Glomerular visceral epithelial cell (primary cell): Measurements from ENCODE around the gene REPIN1.
"Not testable (repeated sequence)": the region's sequence is repeated elsewhere in the genome, so short reads cannot be mapped to it uniquely, and the experiment has no call there.

ENCODE experiments used
- DNase-seq: peaks from one replicate; pipeline ENCODE4 v3.0.0-alpha.2; 2016; ENCODE audit errors: extremely low spot score

Gene REPIN1

GRCh38 chr7:150375662-150376521 lies 7.3 kb downstream of the REPIN1 start:
- DNase-seq = no peak

- no peak for DNase-seq
These were observed 7.9 kb downstream of the REPIN1 start for GRCh38 chr7:150376560-150376959.

DNA sequence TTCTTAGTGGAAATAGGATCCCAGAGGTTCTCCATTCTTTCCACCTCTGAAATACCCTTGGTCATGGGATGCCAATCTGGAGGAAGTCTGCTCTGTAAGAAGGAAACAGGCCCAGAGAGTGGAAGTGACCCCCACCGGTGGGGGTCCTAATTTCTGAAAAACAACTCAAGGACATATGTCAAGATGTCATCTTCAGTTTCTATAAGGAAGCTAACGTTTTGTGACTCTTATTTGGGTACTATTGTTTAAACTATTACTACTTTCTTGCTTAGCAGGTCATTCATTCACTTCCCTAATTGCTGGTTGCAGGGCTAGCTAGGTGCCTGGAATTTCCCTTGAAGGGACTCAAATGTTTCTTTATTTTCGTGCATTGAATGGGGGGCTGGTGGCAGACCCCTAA lies 8.6 kb downstream of the REPIN1 start:
- no peak for DNase-seq

DNA sequence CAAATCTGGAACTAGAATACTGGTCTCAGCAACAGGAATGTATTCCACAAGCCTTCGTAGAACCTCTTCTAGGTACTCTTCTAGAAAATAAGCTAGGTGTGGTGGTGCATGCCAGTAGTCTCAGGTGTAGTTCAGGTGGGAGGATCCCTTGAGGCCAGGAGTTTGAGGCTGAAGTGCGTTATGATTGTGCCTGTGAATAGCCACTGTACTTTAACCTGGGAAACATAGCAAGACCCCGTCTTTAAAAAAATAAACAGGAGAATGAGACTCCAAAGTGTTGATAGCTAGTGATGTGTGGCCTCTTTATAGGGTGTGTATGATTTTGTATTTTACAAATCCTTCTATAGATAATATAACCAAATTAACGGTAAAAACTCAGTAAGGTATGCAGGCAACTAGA lies 9.0 kb downstream of the REPIN1 start:
- no peak for DNase-seq

- peak; percentile 91 for DNase-seq
These were observed 9.7 kb downstream of the REPIN1 start for GRCh38 chr7:150378115-150378852.

GRCh38 chr7:150378853-150379440 lies 10.3 kb downstream of the REPIN1 start, which contains the start of gene ZNF775:
Gene ZNF775, plus strand, starts transcription at chr7:150379330. Its CDS starts 9,141 bp downstream, at chr7:150388471.
- DNase-seq = peak; percentile 96

GRCh38 chr7:150379441-150380379 lies 11.1 kb downstream of the REPIN1 start:
- DNase-seq = peak; percentile 36

DNA sequence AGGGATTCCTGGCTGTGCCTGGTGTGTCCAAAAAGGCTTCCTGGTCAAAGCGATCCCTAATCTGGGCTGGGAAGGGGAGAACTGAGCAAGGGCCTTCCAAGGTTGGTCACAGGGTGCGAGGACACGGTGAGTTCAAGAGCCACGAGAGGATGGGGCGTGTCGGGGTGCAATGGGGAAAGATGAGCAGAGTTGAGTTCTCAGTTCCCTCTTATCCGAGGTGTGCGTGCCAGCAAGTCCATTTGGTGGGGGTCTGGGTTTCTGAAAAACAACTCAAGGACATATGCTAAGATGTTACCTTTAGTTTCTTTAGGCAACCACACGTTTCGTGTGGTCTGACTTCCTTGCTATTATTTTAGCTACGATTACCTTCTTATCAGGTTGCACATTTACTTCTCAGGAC lies 11.8 kb downstream of the REPIN1 start:
- DNase-seq = no peak

DNA sequence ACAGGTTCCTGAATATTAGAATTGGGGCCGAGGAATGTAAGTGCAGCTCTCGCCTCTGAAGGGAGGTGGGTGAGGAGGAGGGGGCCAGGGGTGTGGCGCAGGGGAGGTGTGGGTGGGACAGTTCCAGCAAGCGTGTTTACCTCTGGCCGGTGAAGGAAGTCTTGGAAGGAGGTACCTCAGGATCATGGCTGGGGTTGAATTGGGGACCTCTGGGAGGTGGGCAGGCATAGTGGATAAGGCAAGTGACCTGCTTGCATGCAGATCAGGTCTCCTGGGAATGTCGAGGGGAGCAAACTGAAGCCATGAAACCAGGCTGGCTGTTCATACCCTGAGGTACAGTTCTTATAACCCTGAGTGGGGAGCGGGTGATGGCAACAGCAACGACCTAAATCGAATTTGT lies 12.5 kb downstream of the REPIN1 start:
- no peak for DNase-seq

DNA sequence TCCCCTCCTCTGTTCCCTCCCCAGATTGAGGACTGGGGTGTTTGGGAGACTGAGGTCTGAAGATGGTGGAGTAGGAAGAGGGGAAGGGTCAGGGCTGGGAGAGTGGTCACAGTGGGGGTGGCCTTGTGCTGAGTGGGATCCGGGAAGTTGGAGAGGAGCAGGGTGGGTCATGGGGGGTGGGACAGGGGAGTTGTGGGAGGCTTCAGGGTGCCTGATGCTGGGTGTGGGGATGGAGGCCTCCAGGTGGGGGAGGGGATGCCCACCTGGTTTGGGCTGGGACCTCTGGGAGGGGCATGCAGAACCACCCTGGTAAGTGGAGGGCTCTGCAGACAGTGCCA lies 13.1 kb downstream of the REPIN1 start:
- DNase-seq = no peak

DNA sequence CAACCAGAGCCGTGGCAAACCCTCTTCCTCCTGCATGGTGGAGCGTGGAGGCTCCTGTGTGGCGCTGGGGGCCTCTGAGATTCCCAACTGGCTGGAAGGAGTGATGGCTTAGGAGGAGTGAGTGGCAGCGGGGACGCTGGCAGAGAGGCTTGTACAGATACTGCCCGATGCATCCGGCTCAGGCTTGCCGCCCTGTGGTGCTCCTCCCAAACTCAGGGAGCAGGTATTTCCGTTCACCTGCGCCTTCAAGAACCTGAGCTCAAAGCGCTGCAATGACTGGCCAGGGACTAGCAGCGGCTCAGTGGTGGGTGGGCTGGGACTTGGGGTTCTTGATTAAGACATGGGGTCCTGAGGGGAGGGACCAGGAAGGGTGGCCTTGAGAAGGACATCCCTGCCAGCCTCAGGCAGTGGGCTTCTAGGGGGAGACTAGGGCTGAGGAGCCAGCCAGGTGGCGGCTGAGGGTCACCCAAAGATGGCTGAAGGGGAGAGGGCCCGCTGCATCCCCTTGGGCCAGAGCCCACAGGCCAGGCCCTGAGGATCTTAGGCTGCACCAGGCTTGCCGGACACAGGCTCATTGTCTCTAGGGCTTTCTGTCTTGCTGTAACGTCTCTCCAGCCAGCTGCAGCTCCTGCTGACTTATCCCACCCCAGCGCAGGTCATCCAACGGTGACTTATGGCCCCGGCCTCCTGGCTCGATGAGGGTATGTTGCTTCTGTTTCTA lies 13.7 kb downstream of the REPIN1 start:
- DNase-seq = no peak

DNA sequence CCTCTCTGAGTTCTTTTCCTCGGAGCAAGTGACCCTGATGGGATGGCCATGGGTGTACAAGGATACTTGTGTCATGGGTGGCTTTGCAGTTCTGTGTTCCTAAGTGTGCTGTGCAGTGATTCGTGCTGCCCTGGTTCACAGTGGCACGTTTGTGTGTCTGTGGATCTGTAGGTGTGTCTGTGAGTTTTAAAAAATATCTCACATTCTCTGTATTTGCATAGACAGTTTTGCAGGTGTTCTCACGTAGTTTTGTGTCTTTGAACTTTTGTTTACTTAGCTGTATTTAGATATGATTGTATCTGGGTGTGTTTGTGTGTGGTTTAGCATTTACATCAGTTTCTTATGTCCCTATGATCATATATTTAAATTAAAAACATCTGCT lies 14.2 kb downstream of the REPIN1 start:
- no peak for DNase-seq

GRCh38 chr7:150383710-150384397 lies 15.2 kb downstream of the REPIN1 start:
- no peak for DNase-seq

DNA sequence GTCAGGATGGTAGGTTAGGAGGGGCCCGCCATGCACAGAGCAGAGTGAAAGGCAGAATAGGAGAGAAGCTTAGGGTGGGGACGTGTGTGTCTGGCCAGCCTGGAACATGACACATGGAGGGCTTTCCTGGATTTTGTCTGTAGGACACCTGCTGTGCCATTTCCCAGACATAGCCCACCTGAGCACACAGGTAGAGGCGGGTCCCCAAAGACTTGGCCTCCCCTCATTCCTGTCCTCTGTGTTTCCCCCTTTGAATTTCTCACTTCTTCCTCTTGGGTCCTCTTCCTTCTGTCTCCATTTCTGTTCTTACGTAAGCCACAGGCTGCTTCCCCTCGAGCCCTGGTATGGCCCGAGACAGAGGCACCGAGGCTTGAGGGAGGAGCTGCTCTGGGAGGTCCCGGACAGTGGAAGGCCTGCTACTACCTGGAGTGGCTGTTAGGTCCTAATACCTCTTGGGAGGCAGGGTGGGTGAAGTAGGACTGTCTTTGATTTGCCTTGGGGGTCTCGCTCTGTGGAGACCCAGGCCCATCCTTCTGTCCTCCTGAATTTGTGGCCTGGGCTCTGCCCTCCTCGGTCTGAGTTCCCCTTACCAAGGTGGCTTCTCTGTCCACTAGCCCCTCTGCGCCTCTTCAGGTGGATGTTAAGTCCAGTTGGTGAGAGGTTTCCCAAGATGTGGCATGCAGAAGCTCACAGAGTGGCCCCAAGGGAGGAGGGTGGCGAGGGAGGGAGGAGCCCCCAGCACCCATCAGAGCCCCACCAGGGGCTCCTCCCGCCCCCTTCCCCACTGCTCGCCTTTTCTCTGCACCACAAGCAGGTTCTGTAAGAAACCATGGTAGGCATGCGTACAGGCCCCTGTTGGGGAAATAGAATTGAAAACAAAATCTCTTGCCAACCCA lies 16.0 kb downstream of the REPIN1 start:
- DNase-seq = no peak

DNA sequence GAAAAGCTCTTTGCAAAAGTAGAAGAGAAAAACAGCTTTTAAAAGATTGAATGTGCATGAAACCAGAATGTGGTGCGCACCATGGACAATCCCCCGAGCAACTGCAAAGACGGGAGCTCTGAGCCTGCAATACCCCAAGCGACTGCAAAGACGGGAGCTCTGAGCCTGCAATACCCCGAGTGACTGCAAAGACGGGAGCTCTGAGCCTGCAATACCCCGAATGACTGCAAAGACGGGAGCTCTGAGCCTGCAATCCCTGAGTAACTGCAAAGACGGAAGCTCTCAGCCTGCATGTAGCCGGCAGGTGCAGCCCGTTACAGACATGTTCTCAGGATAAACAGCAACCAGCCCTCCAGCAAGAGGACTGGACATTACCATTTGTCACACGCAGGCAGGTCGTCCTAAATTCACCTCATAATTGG lies 16.7 kb downstream of the REPIN1 start:
- no peak for DNase-seq

DNA sequence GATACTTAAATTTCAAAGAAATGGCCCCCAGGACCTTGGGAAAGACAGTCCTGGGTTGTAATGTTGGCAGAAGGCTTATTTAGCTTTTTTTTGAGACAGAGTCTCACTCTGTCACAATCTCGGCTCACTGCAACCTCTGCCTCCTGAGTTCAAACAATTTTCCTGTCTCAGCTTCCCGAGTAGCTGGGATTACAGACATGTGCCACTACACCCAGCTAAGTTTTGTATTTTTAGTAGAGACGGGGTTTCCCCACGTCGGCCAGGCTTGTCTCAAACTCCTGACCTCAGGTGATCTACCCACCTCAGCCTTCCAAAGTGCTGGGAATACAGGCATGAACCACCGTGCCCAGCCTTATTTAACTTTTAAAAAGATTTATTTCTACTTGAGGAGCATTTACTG lies 17.3 kb downstream of the REPIN1 start:
- not testable (repeated sequence) for DNase-seq

GRCh38 chr7:150388306-150388705 lies 19.7 kb downstream of the REPIN1 start:
- no peak for DNase-seq

- peak; percentile 46 for DNase-seq
These were observed 20.3 kb downstream of the REPIN1 start for GRCh38 chr7:150388709-150389531.

- DNase-seq = peak; percentile 73
These were observed 20.9 kb downstream of the REPIN1 start for GRCh38 chr7:150389532-150389816.
